BLaER1 treated with 17β-estradiol and CSF1 and Interleukin-3, amounts not matched to agents 10 nM and 100 nM (cell line): ENCODE results near the gene SAMD9L.
A peak's percentile ranks its signal among the peaks of the same experiment; 100 is the strongest.

Experiments
- H3K27ac ChIP-seq, 11 experiments: shearing (Covaris generic); formaldehyde crosslinking; 2 replicates each; pipeline ENCODE4 v1.8.1; 2022
- H3K27me3 ChIP-seq, 11 experiments: shearing (Covaris generic); formaldehyde crosslinking; 2 replicates each; pipeline ENCODE4 v1.8.1; 2022
- H3K36me3 ChIP-seq, 11 experiments: shearing (Covaris generic); formaldehyde crosslinking; 2 replicates each; pipeline ENCODE4 v1.8.1; 2022
- H3K4me1 ChIP-seq, 10 experiments: shearing (Covaris generic); formaldehyde crosslinking; 2 replicates each; pipeline ENCODE4 v1.8.1; 2022
- H3K4me2 ChIP-seq, 11 experiments: shearing (Covaris generic); formaldehyde crosslinking; 2 replicates each; pipeline ENCODE4 v1.8.1; 2022
- H3K4me3 ChIP-seq, 10 experiments: shearing (Covaris generic); formaldehyde crosslinking; 2 replicates each; pipeline ENCODE4 v1.8.1; 2022
- H3K9ac ChIP-seq, 11 experiments: shearing (Covaris generic); formaldehyde crosslinking; 2 replicates each; pipeline ENCODE4 v1.8.1; 2022
- H3K9me3 ChIP-seq, 11 experiments: shearing (Covaris generic); formaldehyde crosslinking; replicated peaks in 1 of 11; 2 replicates each; pipeline ENCODE4 v1.8.1; 2022
- H4K20me1 ChIP-seq, 11 experiments: shearing (Covaris generic); formaldehyde crosslinking; 2 replicates each; pipeline ENCODE4 v1.8.1; 2022
- Cebpa-rat ChIP-seq, 11 experiments: shearing (Covaris generic); IDR thresholded peaks; 2 replicates each; pipeline ENCODE4 v1.8.1; 2022

The SAMD9L gene

GRCh38 chr7:93148144-93148543 is at the start of gene SAMD9L:
TSS of gene SAMD9L (minus strand) at chr7:93148385. CDS start at chr7:93135971, 12,414 bp downstream.
- H3K36me3 ChIP-seq: peaks cover 0 to 16% (median 1%) of the 10 kb centered on the region in 11 experiments; a peak in 8 of 22 replicates
- no peak for TF ChIP-seq Cebpa-rat (IDR thresholded peaks at IDR 0.05)

GRCh38 chr7:93196336-93196735 is 48.2 kb upstream of the SAMD9L start:
- H3K27ac ChIP-seq: no peak overlapping the region
- no peaks in the 10 kb centered on the region for H3K27me3 ChIP-seq
- H3K36me3 ChIP-seq: no peaks in the 10 kb centered on the region
- peaks cover 0 to 13% (median 8%) of the 10 kb centered on the region in 10 experiments; a peak in 17 of 20 replicates for H3K4me1 ChIP-seq
- no peaks in the 10 kb centered on the region for H3K9me3 ChIP-seq
- H3K4me3 ChIP-seq: no peak overlapping the region
- H3K4me2 ChIP-seq: peak overlapping the region in 9 of 11 experiments; percentile 16 to 65 (median 29); a peak in 13 of 22 replicates
- H4K20me1 ChIP-seq: no peaks in the 10 kb centered on the region
- no peak for TF ChIP-seq Cebpa-rat (IDR thresholded peaks at IDR 0.05)
- H3K9ac ChIP-seq: no peak overlapping the region

More at GRCh38 chr7:93148144-93148543, at the start of gene SAMD9L:
- Histone ChIP-seq H3K27ac (peak within 1 kb of the TSS; percentile 57 to 79 (median 67); a peak in 21 of 22 replicates), H3K4me1 (peaks cover 24 to 62% (median 35%) of the 10 kb centered on the region in 10 experiments), H3K4me3 (peak within 1 kb of the TSS; percentile 53 to 63 (median 56)), H4K20me1 (no peaks in the 10 kb centered on the region), H3K9me3 (no peaks in the 10 kb centered on the region), H3K9ac (peak within 1 kb of the TSS; percentile 56 to 72 (median 65)), H3K4me2 (peak within 1 kb of the TSS; percentile 66 to 97 (median 80)), H3K27me3 (no peaks in the 10 kb centered on the region)

- H3K9ac ChIP-seq: no peak overlapping the region
- H3K4me2 ChIP-seq: no peak overlapping the region
- H3K4me1 ChIP-seq: peaks cover 0 to 13% (median 8%) of the 10 kb centered on the region in 10 experiments; a peak in 17 of 20 replicates
- H3K27me3 ChIP-seq: no peaks in the 10 kb centered on the region
- no peak overlapping the region for H3K27ac ChIP-seq
- H4K20me1 ChIP-seq: no peaks in the 10 kb centered on the region
- no peak for TF ChIP-seq Cebpa-rat (IDR thresholded peaks at IDR 0.05)
- H3K36me3 ChIP-seq: no peaks in the 10 kb centered on the region
- H3K4me3 ChIP-seq: no peak overlapping the region
- no peaks in the 10 kb centered on the region for H3K9me3 ChIP-seq
These were observed 46.2 kb upstream of the SAMD9L start for GRCh38 chr7:93194386-93194785.

- H3K4me3 ChIP-seq: no peak overlapping the region
- H3K9me3 ChIP-seq: no peaks in the 10 kb centered on the region
- no peak overlapping the region for H3K27ac ChIP-seq
- no peaks in the 10 kb centered on the region for H4K20me1 ChIP-seq
- H3K36me3 ChIP-seq: no peaks in the 10 kb centered on the region
- no peaks in the 10 kb centered on the region for H3K27me3 ChIP-seq
- TF ChIP-seq Cebpa-rat (IDR thresholded peaks at IDR 0.05): no peak
- H3K4me1 ChIP-seq: peaks cover 0 to 5% (median 0%) of the 10 kb centered on the region in 10 experiments; a peak in 1 of 20 replicates
- no peak overlapping the region for H3K4me2 ChIP-seq
- H3K9ac ChIP-seq: no peak overlapping the region
These were observed 40.9 kb upstream of the SAMD9L start for GRCh38 chr7:93188870-93189634.

- TF ChIP-seq Cebpa-rat (IDR thresholded peaks at IDR 0.05): no peak
These were observed 37.3 kb upstream of the SAMD9L start for GRCh38 chr7:93185303-93186027.

GRCh38 chr7:93179173-93179572 is 31.0 kb upstream of the SAMD9L start:
- no peak for TF ChIP-seq Cebpa-rat (IDR thresholded peaks at IDR 0.05)
- no peak overlapping the region for H3K27ac ChIP-seq

More at GRCh38 chr7:93185303-93186027, 37.3 kb upstream of the SAMD9L start:
- no peak overlapping the region for H3K9ac ChIP-seq
- no peaks in the 10 kb centered on the region for H4K20me1 ChIP-seq
- peaks cover 0 to 5% (median 0%) of the 10 kb centered on the region in 10 experiments; a peak in 1 of 20 replicates for H3K4me1 ChIP-seq
- H3K36me3 ChIP-seq: no peaks in the 10 kb centered on the region
- no peak overlapping the region for H3K4me3 ChIP-seq
- H3K9me3 ChIP-seq: no peaks in the 10 kb centered on the region
- no peaks in the 10 kb centered on the region for H3K27me3 ChIP-seq
- H3K27ac ChIP-seq: no peak overlapping the region
- H3K4me2 ChIP-seq: 0 out of 22 replicates have a peak overlapping the region, but pooled peaks of 2 of the 11 experiments have one; percentile 4 to 8

GRCh38 chr7:93178213-93178612 is 30.0 kb upstream of the SAMD9L start:
- Histone ChIP-seq H3K27me3 (no peaks in the 10 kb centered on the region), H3K9me3 (peaks cover 0 to 11% (median 0%) of the 10 kb centered on the region in 11 experiments; a peak in 6 of 22 replicates), H3K4me1 (no peaks in the 10 kb centered on the region), H3K36me3 (no peaks in the 10 kb centered on the region), H4K20me1 (no peaks in the 10 kb centered on the region), H3K4me2 (no peak overlapping the region), H3K9ac (no peak overlapping the region), H3K27ac (no peak overlapping the region), H3K4me3 (no peak overlapping the region)
- no peak for TF ChIP-seq Cebpa-rat (IDR thresholded peaks at IDR 0.05)

More at GRCh38 chr7:93179173-93179572, 31.0 kb upstream of the SAMD9L start:
- H3K27me3 ChIP-seq: no peaks in the 10 kb centered on the region
- H3K4me1 ChIP-seq: no peaks in the 10 kb centered on the region
- H3K36me3 ChIP-seq: no peaks in the 10 kb centered on the region
- no peak overlapping the region for H3K4me2 ChIP-seq
- H4K20me1 ChIP-seq: no peaks in the 10 kb centered on the region
- H3K4me3 ChIP-seq: no peak overlapping the region
- H3K9me3 ChIP-seq: peaks cover 0 to 5% (median 0%) of the 10 kb centered on the region in 11 experiments; a peak in 3 of 22 replicates
- no peak overlapping the region for H3K9ac ChIP-seq

- Histone ChIP-seq H3K4me1 (no peaks in the 10 kb centered on the region), H3K4me2 (no peak overlapping the region), H4K20me1 (no peaks in the 10 kb centered on the region), H3K9ac (no peak overlapping the region), H3K27me3 (no peaks in the 10 kb centered on the region), H3K4me3 (no peak overlapping the region), H3K9me3 (peaks cover 3 to 21% (median 5%) of the 10 kb centered on the region in 11 experiments; a peak in 20 of 22 replicates), H3K36me3 (no peaks in the 10 kb centered on the region), H3K27ac (no peak overlapping the region)
- no peak for TF ChIP-seq Cebpa-rat (IDR thresholded peaks at IDR 0.05)
These were observed 28.9 kb upstream of the SAMD9L start for GRCh38 chr7:93176992-93177580.

- no peak for TF ChIP-seq Cebpa-rat (IDR thresholded peaks at IDR 0.05)
- Histone ChIP-seq H3K4me3 (no peak overlapping the region), H3K9ac (no peak overlapping the region), H3K27ac (no peak overlapping the region), H4K20me1 (no peaks in the 10 kb centered on the region), H3K4me2 (no peak overlapping the region), H3K9me3 (peaks cover 21 to 40% (median 23%) of the 10 kb centered on the region in 11 experiments), H3K27me3 (no peaks in the 10 kb centered on the region), H3K36me3 (no peaks in the 10 kb centered on the region), H3K4me1 (no peaks in the 10 kb centered on the region)
These were observed 27.0 kb upstream of the SAMD9L start for GRCh38 chr7:93175219-93175618.
